NK-92 (cell line): ENCODE results near the gene HS3ST5.

Experiments used
- DNase-seq: peaks from one replicate; lab custom pipeline; 2025; ENCODE audit not compliant: unreplicated experiment; lab: John Stamatoyannopoulos, UW

HS3ST5 gene

GRCh38 chr6:114342826-114343781, at the start of gene HS3ST5:
Gene HS3ST5, minus strand, starts transcription at chr6:114343023. Its CDS starts 280,178 bp downstream, at chr6:114062845.
- no peak for DNase-seq

GRCh38 chr6:114390176-114390575, 47.4 kb upstream of the HS3ST5 start:
- DNase-seq, result no peak

GRCh38 chr6:114389111-114389510, 46.3 kb upstream of the HS3ST5 start:
- no peak for DNase-seq

- no peak for DNase-seq
These were observed 39.6 kb upstream of the HS3ST5 start for GRCh38 chr6:114382406-114382805.

GRCh38 chr6:114377881-114378280, 35.1 kb upstream of the HS3ST5 start:
- no peak for DNase-seq

- DNase-seq, result no peak
These were observed 33.9 kb upstream of the HS3ST5 start for GRCh38 chr6:114376611-114377175.

GRCh38 chr6:114375541-114376192, 32.8 kb upstream of the HS3ST5 start:
- DNase-seq, result no peak

- no peak for DNase-seq
These were observed 24.6 kb upstream of the HS3ST5 start for GRCh38 chr6:114367315-114367961.

GRCh38 chr6:114366899-114367298, 24.1 kb upstream of the HS3ST5 start:
- DNase-seq, result no peak

GRCh38 chr6:114364301-114364700, 21.5 kb upstream of the HS3ST5 start:
- DNase-seq, result no peak

GRCh38 chr6:114362957-114363356, 20.1 kb upstream of the HS3ST5 start:
- DNase-seq, result no peak

GRCh38 chr6:114362396-114362795, 19.6 kb upstream of the HS3ST5 start:
- no peak for DNase-seq

GRCh38 chr6:114361036-114361435, 18.2 kb upstream of the HS3ST5 start:
- no peak for DNase-seq

- no peak for DNase-seq
These were observed 12.5 kb upstream of the HS3ST5 start for GRCh38 chr6:114355300-114355699.

GRCh38 chr6:114354482-114354881, 11.7 kb upstream of the HS3ST5 start:
- no peak for DNase-seq

GRCh38 chr6:114346451-114346850, 3.6 kb upstream of the HS3ST5 start:
- no peak for DNase-seq

- no peak for DNase-seq
These were observed 2.1 kb upstream of the HS3ST5 start for GRCh38 chr6:114344971-114345275.

- no peak for DNase-seq
These were observed 1.6 kb upstream of the HS3ST5 start for GRCh38 chr6:114344246-114344970.

GRCh38 chr6:114343782-114344144, 940 bp upstream of the HS3ST5 start:
- DNase-seq, result no peak

GRCh38 chr6:114342086-114342825, 567 bp downstream of the HS3ST5 start:
- DNase-seq, result no peak
